Uterus (tissue), 2 donors: ENCODE measurements around the gene PMF1.

Source experiments
- CTCF ChIP-seq, 4 experiments: fragments of 200-600 bp in 2 of 4; fragments of 450-650 bp in 2 of 4; sonication (generic) in 2 of 4; IDR thresholded peaks; one replicate each; pipeline ENCODE4 v1.5.1; 2016 to 2019; ENCODE audit warnings: antibody characterized with exemption in 4 of 4, mild to moderate bottlenecking in 2 of 4, moderate library complexity in 1 of 4
- POLR2A ChIP-seq, 2 donors: fragments of 450-650 bp; IDR thresholded peaks; one replicate each; pipeline ENCODE4 v1.6.1; 2016; ENCODE audit warnings: antibody characterized with exemption in 2 of 2, mild to moderate bottlenecking in 1 of 2, moderate library complexity in 1 of 2

GRCh38 chr1:156241311-156241811 lies 28.6 kb downstream of the PMF1 start:
- TF ChIP-seq CTCF (IDR thresholded peaks at IDR 0.05) (no peak), POLR2A (IDR thresholded peaks at IDR 0.05) (no peak)
